Spleen (tissue), 11 donors: ENCODE data around the gene SLC44A4. TPM values are rescaled to one million over a fixed set of nuclear protein-coding genes. Genes with fewer than 3 reads are reported as not detected.
"Not testable (repeated sequence)": the region's sequence is repeated elsewhere in the genome, so short reads cannot be mapped to it uniquely, and the experiment has no call there.

Source experiments
- DNase-seq: peaks from one replicate; pipeline ENCODE4 v3.0.0-alpha.2; 2020
- H3K27ac ChIP-seq, 8 donors: fragments of 200-600 bp; sonication (generic) in 7 of 8; 1 replicate in 4 of 8; 2 replicates in 4 of 8; pipeline versions ENCODE4 v1.5.0 to v1.8.0; 2016 to 2021; ENCODE audit warnings: inconsistent platforms in 4 of 8, mild to moderate bottlenecking in 4 of 8, moderate library complexity in 1 of 8
- H3K27me3 ChIP-seq, 7 donors: fragments of 200-600 bp; sonication (generic) in 6 of 7; replicated peaks in 1 of 7; 1 replicate in 4 of 7; 2 replicates in 3 of 7; pipeline versions ENCODE4 v1.5.0 to v1.8.0; 2016 to 2021; ENCODE audit warnings: inconsistent platforms in 3 of 7, mild to moderate bottlenecking in 1 of 7
- H3K36me3 ChIP-seq, 6 donors: fragments of 200-600 bp; sonication (generic) in 5 of 6; 1 replicate in 4 of 6; 2 replicates in 2 of 6; pipeline versions ENCODE4 v1.5.0 to v1.8.0; 2016 to 2021; ENCODE audit warnings: inconsistent platforms in 2 of 6
- H3K4me1 ChIP-seq, 6 donors: fragments of 200-600 bp; sonication (generic) in 5 of 6; 1 replicate in 3 of 6; 2 replicates in 3 of 6; pipeline versions ENCODE4 v1.5.0 to v1.8.0; 2016 to 2021; ENCODE audit warnings: inconsistent platforms in 3 of 6
- H3K4me3 ChIP-seq, 8 donors: fragments of 200-600 bp; sonication (generic) in 7 of 8; 1 replicate in 4 of 8; 2 replicates in 4 of 8; pipeline versions ENCODE4 v1.5.0 to v1.8.0; 2016 to 2021; ENCODE audit warnings: inconsistent platforms in 4 of 8, mild to moderate bottlenecking in 4 of 8, moderate library complexity in 2 of 8
- H3K9me3 ChIP-seq, 8 donors: fragments of 200-600 bp; sonication (generic) in 7 of 8; 1 replicate in 4 of 8; 2 replicates in 4 of 8; pipeline versions ENCODE4 v1.5.0 to v1.8.0; 2016 to 2021; ENCODE audit warnings: inconsistent platforms in 4 of 8
- POLR2A ChIP-seq, 3 donors: fragments of 450-650 bp; IDR thresholded peaks; one replicate each; pipeline ENCODE4 v1.5.1; 2017; ENCODE audit warnings: antibody characterized with exemption in 3 of 3, mild to moderate bottlenecking in 1 of 3
- POLR2AphosphoS5 ChIP-seq, 3 donors: sonication (generic); formaldehyde crosslinking; IDR thresholded peaks; one replicate each; pipeline ENCODE4 v1.5.1; 2017; ENCODE audit warnings: antibody characterized with exemption in 3 of 3
- WGBS, 5 donors: extraction: QIAGEN DNeasy Blood & Tissue Kit in 3 of 5; methylation state at CpG; one replicate each; pipeline versions ENCODE4 v1.1.5 to v1.1.7; 2013 to 2018; 5-methylcytosine and 5-hydroxymethylcytosine counted together
- intact Hi-C: fragments of 100-400 bp; cut with DNase I; formaldehyde crosslinking; loops from one replicate; pipeline ENCODE4 v1.15.0; 2023; ENCODE audit warnings: low total_unique reads
- polyA plus RNA-seq, 3 donors: library from polyadenylated mRNA; stranded (reverse); fragments of 200-250 nt; gene quantifications; one replicate each; pipeline ENCODE4 v1.2.1, GENCODE V29; 2013
- total RNA-seq, 7 donors: library from RNA; depleted of rRNA in 3 of 7; stranded (reverse); fragments of >200 nt in 3 of 7; fragmentation: NEBNext Ultra II Directional in 4 of 7; extraction: Animal tissue kit (Norgen Biotek cat#: 25700) in 4 of 7; gene quantifications; one replicate each; pipeline versions ENCODE4 v1.1.0 to v1.2.1, GENCODE V29; 2016 to 2021
- TF ChIP-seq, protein P1 (sequence below), 11 experiments: fragments of 200-600 bp in 7 of 11; fragments of 450-650 bp in 4 of 11; sonication (generic) in 4 of 11; IDR thresholded peaks in 8 of 11; conservative IDR thresholded peaks in 3 of 11; 1 replicate in 7 of 11; 2 replicates in 4 of 11; pipeline versions ENCODE4 v1.4.0 to v1.8.0; 2016 to 2021; ENCODE audit warnings: antibody characterized with exemption in 11 of 11, inconsistent platforms in 4 of 11, mild to moderate bottlenecking in 1 of 11
- donor health status: healthy with polysubstance abuse.
- donor health status: DM: no; HTN: no; CAD: no; lungs with moderate emphysema.
- donor health status: DM: no; HTN: no; CAD: no.
- donor health status: Bipolar disorder and iron deficiency.
- donor health status: healthy.
- donor health status: DM: no; HTN: no; CAD: no.
- donor health status: DM: yes; HTN: yes; CAD: no.

SLC44A4 gene
- total and polyA plus RNA-seq, 10 donors: 0.20 to 5.9 (median 2.6) TPM

DNA sequence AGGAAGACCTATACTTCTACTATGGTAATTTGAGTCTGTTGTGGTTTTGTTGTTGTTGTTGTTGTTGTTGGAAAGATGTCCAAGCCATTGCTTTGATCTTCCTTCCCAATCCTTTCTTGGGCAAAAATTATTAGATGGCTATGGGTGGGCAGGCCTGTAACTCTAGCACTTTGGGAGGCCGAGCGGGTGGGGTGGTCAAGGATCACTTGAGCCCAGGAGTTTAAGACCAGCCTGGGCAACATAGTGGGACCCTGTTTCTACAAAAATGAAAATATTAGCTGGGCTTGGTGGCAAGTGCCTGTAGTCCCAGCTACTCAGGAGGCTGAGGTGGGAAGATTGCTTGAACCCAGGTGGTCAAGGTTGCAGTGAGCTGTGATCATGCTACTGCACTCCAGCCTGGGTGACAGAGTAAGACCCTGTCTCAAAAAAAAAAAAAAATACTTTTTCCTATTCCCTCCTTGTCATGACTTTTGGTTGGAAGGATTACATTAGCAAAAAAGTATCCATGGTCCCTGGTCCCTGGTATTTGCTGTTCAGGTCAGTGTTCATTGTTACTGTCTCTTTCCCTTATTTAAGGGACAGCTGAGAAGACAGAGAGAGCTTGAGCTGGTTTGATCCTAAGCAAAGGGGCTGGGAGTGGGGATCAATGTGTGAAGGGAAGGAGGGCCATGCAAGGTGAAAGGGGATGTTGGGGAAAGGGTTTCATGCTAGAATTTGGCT, 27.9 kb downstream of the SLC44A4 start:
- WGBS, 5 donors: 94 to 100% (median 96%) methylated on average over 2 of the region's 2 CpGs

DNA sequence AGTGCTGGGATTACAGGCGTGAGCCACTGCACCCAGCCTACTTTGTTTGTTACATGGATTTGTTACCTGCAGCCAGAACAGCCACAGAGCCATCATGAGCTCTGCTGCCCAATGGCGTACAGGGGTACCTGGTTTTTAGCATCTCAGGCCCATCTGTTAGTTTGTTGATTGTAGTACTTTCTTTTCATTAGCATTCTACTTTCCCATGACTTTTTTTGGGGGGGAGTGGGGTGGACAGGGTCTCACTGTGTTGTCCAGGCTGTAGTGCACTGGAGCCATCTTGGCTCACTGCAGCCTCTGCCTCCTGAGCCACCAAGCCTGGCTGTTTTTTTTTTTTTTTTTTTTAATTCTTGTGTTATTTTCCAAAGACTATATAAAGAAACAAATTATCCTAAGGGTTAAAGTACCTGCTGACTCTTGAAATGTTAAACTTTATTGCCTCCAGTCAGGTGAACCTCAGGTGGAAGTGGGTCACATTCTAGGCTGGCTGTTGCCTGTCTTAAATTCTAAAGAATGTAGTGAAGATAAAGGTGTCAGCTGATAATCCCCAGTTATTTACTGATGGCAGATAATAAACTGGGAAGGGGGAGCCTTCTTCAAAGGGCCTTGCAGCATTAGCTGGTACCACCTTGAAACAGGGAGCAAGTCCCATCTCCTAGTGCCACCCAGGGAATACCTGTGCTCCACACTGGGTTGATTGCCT, 31.4 kb downstream of the SLC44A4 start:
- Histone ChIP-seq H3K27ac (no peak overlapping the region), H3K36me3 (peaks cover 0 to 37% (median 0%) of the 10 kb centered on the region in 6 donors), H3K4me1 (no peaks in the 10 kb centered on the region), H3K9me3 (no peaks in the 10 kb centered on the region), H3K4me3 (no peak overlapping the region), H3K27me3 (no peaks in the 10 kb centered on the region)
- intact Hi-C loops: no loop called here
- no peak for DNase-seq
- WGBS, 5 donors: 82 to 100% (median 94%) methylated on average over 2 of the region's 2 CpGs
- TF ChIP-seq, protein P1, sequence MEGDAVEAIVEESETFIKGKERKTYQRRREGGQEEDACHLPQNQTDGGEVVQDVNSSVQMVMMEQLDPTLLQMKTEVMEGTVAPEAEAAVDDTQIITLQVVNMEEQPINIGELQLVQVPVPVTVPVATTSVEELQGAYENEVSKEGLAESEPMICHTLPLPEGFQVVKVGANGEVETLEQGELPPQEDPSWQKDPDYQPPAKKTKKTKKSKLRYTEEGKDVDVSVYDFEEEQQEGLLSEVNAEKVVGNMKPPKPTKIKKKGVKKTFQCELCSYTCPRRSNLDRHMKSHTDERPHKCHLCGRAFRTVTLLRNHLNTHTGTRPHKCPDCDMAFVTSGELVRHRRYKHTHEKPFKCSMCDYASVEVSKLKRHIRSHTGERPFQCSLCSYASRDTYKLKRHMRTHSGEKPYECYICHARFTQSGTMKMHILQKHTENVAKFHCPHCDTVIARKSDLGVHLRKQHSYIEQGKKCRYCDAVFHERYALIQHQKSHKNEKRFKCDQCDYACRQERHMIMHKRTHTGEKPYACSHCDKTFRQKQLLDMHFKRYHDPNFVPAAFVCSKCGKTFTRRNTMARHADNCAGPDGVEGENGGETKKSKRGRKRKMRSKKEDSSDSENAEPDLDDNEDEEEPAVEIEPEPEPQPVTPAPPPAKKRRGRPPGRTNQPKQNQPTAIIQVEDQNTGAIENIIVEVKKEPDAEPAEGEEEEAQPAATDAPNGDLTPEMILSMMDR (IDR thresholded peaks at IDR 0.05 in 8 of 11, conservative IDR thresholded peaks at IDR 0.05 in 3 of 11): no peak
- no peak for TF ChIP-seq POLR2AphosphoS5 (IDR thresholded peaks at IDR 0.05)
- TF ChIP-seq POLR2A (IDR thresholded peaks at IDR 0.05): no peak

More for the DNA sequence above, 27.9 kb downstream of the SLC44A4 start:
- H3K9me3 ChIP-seq: no peaks in the 10 kb centered on the region
- DNase-seq: no peak
- H3K27me3 ChIP-seq: no peaks in the 10 kb centered on the region
- no peak overlapping the region for H3K27ac ChIP-seq
- no peaks in the 10 kb centered on the region for H3K4me1 ChIP-seq
- H3K36me3 ChIP-seq: peaks cover 0 to 8% (median 0%) of the 10 kb centered on the region in 6 donors
- H3K4me3 ChIP-seq: no peak overlapping the region
- intact Hi-C loops: no loop called here
- TF ChIP-seq POLR2A (IDR thresholded peaks at IDR 0.05): no peak
- TF ChIP-seq POLR2AphosphoS5 (IDR thresholded peaks at IDR 0.05): no peak
- TF ChIP-seq, protein P1 (IDR thresholded peaks at IDR 0.05 in 8 of 11, conservative IDR thresholded peaks at IDR 0.05 in 3 of 11): no peak

DNA sequence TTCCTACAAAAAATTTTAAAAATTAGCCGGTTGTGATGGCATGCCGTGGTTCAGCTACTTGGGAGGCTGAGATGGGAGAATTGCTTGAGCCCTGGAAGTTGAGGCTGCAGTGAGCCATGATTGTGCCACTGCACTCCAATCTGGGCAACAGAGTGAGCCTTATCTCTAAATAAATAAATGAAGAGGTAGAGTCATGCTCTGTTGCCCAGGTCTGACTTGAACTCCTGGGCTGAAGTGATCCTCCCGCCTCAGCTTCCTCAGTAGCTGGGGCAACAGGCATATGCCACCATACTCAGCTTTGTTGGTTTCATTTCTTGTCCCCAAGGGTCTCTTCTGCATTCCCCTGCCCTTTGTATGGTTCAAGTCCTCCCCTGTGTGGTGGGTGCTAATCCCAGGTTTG, 34.3 kb downstream of the SLC44A4 start:
- H3K36me3 ChIP-seq: peaks cover 0 to 66% (median 22%) of the 10 kb centered on the region in 6 donors
- WGBS, 5 donors: 82 to 95% (median 92%) methylated on average over 3 of the region's 3 CpGs
- TF ChIP-seq, protein P1 (IDR thresholded peaks at IDR 0.05 in 8 of 11, conservative IDR thresholded peaks at IDR 0.05 in 3 of 11): no peak
- TF ChIP-seq POLR2AphosphoS5 (IDR thresholded peaks at IDR 0.05) (no peak), POLR2A (IDR thresholded peaks at IDR 0.05) (no peak)
- no peaks in the 10 kb centered on the region for H3K9me3 ChIP-seq
- H3K4me1 ChIP-seq: peaks cover 0 to 4% (median under 1%) of the 10 kb centered on the region in 6 donors
- H3K27ac ChIP-seq: no peak overlapping the region
- no peaks in the 10 kb centered on the region for H3K27me3 ChIP-seq
- H3K4me3 ChIP-seq: no peak overlapping the region
- intact Hi-C loops: no loop called here
- no peak for DNase-seq

DNA sequence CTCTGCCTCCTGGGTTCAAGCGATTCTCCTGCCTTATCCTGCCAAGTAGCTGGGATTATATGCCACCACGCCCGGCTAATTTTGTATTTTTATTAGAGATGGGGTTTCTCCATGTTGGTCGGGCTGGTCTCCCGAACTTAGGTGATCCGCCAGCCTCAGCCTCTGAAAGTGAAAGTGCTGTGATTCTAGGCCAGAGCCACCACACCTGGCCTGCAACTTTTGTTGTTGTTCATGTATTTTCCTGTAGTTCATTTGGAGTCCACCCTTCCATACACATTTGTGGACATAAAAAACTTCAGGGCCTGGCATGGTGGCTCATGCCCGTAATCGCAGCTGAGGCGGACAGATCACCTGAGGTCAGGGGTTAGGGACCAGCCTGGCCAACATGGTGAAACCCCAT, 36.7 kb downstream of the SLC44A4 start:
- Histone ChIP-seq H3K4me3 (no peak overlapping the region), H3K36me3 (peaks cover 0 to 90% (median 46%) of the 10 kb centered on the region in 6 donors), H3K27me3 (no peaks in the 10 kb centered on the region), H3K27ac (no peak overlapping the region), H3K4me1 (peaks cover 14 to 29% (median 24%) of the 10 kb centered on the region in 6 donors), H3K9me3 (no peaks in the 10 kb centered on the region)
- TF ChIP-seq POLR2A (IDR thresholded peaks at IDR 0.05): no peak
- TF ChIP-seq, protein P1 (IDR thresholded peaks at IDR 0.05 in 8 of 11, conservative IDR thresholded peaks at IDR 0.05 in 3 of 11): no peak
- no peak for TF ChIP-seq POLR2AphosphoS5 (IDR thresholded peaks at IDR 0.05)
- DNase-seq: peak; percentile 18
- WGBS, 5 donors: 90 to 96% (median 92%) methylated on average over 9 of the region's 9 CpGs
- intact Hi-C loops: no loop called here

DNA sequence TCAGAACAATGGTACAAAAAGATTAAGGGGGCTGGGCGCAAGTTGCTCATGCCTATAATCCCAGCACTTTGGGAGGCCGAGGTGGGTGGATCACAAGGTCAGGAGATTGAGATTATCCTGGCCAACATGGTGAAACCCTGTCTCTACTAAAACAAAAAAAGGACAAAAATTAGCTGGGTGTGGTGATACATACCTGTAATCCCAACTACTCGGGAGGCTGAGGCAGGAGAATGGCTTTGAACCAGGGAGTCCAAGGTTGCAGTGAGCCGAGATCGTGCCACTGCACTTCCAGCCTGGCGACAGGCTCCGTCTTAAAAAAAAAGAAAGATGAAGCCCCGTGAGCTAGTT, 39.0 kb downstream of the SLC44A4 start:
- intact Hi-C loops, H3K9me3 ChIP-seq, H3K27me3 ChIP-seq, H3K4me3 ChIP-seq, H3K27ac ChIP-seq: not testable (repeated sequence)
- peak; percentile 13 for DNase-seq
- WGBS, 5 donors: 86 to 92% (median 88%) methylated on average over 8 of the region's 8 CpGs
- peaks cover 0 to 88% (median 47%) of the 10 kb centered on the region in 6 donors for H3K36me3 ChIP-seq
- peaks cover 26 to 48% (median 44%) of the 10 kb centered on the region in 6 donors for H3K4me1 ChIP-seq
